ENCODE measurements around the gene OSGIN1.

DNA sequence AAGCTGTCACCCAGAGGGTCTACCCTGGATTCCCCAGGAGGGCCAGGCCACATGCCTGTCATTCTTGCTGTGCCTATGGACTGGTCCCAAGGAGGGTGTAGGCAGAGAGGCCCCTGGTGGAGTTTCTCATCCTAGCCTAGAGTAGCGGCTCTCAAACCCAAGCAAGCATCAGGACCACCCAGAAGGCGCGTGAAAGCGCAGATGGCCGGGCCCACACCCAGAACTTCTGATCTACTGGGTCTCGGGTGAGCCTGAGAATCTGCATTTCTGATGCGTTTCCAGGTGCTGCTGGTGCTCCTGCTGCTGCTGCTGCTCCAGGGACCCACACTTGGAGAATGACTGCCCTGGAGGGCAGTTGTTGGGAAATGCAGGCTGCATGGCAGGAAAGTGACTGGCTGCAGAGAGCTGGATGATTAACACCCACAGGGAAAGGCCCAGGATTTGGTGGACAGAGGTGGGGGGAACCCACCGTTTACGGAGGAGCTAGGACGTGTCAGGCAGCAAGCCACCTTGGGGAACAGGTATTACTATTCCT lies 9.5 kb upstream of the OSGIN1 start:
- TF ChIP-seq, protein P1, sequence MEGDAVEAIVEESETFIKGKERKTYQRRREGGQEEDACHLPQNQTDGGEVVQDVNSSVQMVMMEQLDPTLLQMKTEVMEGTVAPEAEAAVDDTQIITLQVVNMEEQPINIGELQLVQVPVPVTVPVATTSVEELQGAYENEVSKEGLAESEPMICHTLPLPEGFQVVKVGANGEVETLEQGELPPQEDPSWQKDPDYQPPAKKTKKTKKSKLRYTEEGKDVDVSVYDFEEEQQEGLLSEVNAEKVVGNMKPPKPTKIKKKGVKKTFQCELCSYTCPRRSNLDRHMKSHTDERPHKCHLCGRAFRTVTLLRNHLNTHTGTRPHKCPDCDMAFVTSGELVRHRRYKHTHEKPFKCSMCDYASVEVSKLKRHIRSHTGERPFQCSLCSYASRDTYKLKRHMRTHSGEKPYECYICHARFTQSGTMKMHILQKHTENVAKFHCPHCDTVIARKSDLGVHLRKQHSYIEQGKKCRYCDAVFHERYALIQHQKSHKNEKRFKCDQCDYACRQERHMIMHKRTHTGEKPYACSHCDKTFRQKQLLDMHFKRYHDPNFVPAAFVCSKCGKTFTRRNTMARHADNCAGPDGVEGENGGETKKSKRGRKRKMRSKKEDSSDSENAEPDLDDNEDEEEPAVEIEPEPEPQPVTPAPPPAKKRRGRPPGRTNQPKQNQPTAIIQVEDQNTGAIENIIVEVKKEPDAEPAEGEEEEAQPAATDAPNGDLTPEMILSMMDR (IDR thresholded peaks at IDR 0.05; ENCODE audit: low read depth, low read length), result no peak
- TF ChIP-seq EZH2phosphoT487 (IDR thresholded peaks at IDR 0.05; ENCODE audit: low read depth), result no peak
